Fibroblast of lung (primary cell): ENCODE results near the gene PHETA1.
"Not testable (repeated sequence)": the region's sequence is repeated elsewhere in the genome, so short reads cannot be mapped to it uniquely, and the experiment has no call there.

ENCODE experiments used
- EZH2 ChIP-seq: IDR thresholded peaks from 2 replicates; pipeline ENCODE4 v1.5.1; 2012; ENCODE audit warnings: low read length, control low read depth, mild to moderate bottlenecking; ENCODE audit errors: missing control alignments
- TF ChIP-seq, protein P1 (sequence below), 2 donors: IDR thresholded peaks in 1 of 2; conservative IDR thresholded peaks in 1 of 2; 1 replicate in 1 of 2; 2 replicates in 1 of 2; pipeline ENCODE4 v1.5.1; 2011 to 2012; ENCODE audit warnings: low read length in 2 of 2, control low read depth in 1 of 2, inconsistent platforms in 1 of 2, low read depth in 1 of 2, mild to moderate bottlenecking in 1 of 2

DNA sequence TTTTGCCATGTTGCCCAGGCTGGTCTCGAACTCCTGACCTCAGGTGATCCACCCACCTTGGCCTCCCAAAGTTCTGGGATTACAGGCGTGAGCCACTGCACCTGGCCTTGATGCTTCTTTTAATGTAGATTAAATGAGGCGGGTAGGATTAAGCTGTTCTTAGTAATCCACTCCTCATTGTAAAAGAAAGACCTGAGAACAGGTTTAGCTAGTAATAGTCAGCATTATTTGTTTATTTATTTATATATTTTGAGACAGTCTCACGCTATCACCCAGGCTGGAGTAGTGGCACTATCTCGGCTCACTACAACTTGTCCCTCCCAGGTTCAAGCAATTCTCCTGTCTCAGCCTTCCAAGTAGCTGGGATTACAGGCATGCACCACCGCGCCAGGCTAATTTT lies 27.4 kb upstream of the PHETA1 start:
- TF ChIP-seq, protein P1, sequence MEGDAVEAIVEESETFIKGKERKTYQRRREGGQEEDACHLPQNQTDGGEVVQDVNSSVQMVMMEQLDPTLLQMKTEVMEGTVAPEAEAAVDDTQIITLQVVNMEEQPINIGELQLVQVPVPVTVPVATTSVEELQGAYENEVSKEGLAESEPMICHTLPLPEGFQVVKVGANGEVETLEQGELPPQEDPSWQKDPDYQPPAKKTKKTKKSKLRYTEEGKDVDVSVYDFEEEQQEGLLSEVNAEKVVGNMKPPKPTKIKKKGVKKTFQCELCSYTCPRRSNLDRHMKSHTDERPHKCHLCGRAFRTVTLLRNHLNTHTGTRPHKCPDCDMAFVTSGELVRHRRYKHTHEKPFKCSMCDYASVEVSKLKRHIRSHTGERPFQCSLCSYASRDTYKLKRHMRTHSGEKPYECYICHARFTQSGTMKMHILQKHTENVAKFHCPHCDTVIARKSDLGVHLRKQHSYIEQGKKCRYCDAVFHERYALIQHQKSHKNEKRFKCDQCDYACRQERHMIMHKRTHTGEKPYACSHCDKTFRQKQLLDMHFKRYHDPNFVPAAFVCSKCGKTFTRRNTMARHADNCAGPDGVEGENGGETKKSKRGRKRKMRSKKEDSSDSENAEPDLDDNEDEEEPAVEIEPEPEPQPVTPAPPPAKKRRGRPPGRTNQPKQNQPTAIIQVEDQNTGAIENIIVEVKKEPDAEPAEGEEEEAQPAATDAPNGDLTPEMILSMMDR (conservative IDR thresholded peaks at IDR 0.05 in 1 of 2, IDR thresholded peaks at IDR 0.05 in 1 of 2; ENCODE audit: low read depth in 1 of 2, low read length in 2 of 2) = not testable (repeated sequence)
- TF ChIP-seq EZH2 = not testable (repeated sequence)
